Endometrial microvascular endothelial cells (primary cell): Measurements from ENCODE around the gene ADAMTSL2. TPM values are rescaled to one million over a fixed set of nuclear protein-coding genes. Genes with fewer than 3 reads are reported as not detected.

Source experiments
- in situ Hi-C: cut with HindIII; loops from 2 replicates; pipeline ENCODE4 v1.10.0; 2017; ENCODE audit warnings: low sequenced_read_pairs, low pct_unique_long_range_greater_than_20kb; ENCODE audit errors: inconsistent ontology term
- total RNA-seq: library from RNA; depleted of rRNA; stranded (reverse); fragments of >200 nt; gene quantifications from one replicate; pipeline ENCODE4 v1.2.3, GENCODE V29; 2015; ENCODE audit errors: inconsistent ontology term

ADAMTSL2 gene
- total RNA-seq, 1 donor from 2014 or later = not detected

DNA sequence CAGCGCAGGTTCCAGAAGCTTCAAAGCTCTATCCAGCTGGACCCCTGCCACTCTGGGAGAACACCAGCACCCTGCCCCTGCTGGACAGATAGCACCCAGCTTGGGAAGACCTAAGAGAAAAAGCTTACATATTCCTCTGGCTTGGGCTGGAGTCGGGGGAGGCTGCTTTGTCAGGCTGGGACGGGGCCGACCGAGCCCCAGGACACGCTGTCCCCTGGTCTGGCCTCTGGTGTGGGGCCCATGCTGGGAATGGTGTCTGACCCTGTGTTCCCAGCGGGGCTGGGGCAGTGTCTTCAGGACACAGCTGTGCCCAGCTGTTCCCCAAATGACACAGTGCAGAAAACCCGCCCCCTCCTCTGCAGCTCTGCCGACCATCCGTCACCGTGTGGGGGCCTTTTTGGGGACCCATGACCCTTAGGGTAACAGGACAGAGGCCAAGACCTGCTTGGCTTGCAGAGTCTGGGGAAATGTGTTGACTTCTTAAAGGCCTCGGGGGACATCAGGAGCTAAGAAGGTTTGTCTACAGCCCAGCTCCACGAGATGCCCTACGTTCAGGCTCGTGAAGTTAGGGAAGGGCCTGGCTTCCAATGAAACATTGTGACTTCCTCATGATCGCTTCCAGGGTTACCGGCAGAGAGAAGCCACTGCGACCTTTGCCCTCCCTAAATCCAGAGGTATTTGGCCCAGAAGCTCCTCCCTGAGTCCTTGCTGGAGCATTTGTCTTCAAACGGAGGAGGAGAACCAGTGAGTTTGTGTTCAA is 35.2 kb upstream of the ADAMTSL2 start:
- in situ Hi-C loops = no loop called here

DNA sequence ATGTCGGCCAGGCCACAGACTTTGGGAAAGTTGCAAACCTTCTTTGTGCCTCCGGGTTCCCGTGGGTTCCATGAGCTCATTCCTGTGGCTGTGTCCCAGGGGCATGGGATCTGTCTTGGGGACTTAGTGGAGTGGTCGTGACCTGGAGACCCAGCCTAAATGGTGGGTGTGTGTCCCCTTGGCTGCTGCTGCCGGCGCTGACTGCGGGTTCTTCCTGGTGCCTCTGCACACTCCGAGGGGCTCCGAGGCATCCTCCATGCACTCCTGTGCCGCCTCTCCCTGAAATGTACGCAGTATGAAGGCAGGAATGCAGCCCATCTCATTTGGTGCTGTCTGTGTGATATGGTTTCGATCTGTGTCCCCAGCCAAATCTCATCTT is 34.6 kb upstream of the ADAMTSL2 start:
- in situ Hi-C loops = no loop called here

GRCh38 chr9:133502112-133502511 is 32.4 kb upstream of the ADAMTSL2 start:
- in situ Hi-C loops = no loop called here

GRCh38 chr9:133505186-133505830 is 29.2 kb upstream of the ADAMTSL2 start:
- in situ Hi-C loops = no loop called here

- in situ Hi-C loops = no loop called here
Measured at GRCh38 chr9:133505901-133506652, 28.4 kb upstream of the ADAMTSL2 start.

GRCh38 chr9:133506653-133507038 is 27.9 kb upstream of the ADAMTSL2 start:
- in situ Hi-C loops = no loop called here

- in situ Hi-C loops = no loop called here
Measured at GRCh38 chr9:133507246-133507965, 27.1 kb upstream of the ADAMTSL2 start.

DNA sequence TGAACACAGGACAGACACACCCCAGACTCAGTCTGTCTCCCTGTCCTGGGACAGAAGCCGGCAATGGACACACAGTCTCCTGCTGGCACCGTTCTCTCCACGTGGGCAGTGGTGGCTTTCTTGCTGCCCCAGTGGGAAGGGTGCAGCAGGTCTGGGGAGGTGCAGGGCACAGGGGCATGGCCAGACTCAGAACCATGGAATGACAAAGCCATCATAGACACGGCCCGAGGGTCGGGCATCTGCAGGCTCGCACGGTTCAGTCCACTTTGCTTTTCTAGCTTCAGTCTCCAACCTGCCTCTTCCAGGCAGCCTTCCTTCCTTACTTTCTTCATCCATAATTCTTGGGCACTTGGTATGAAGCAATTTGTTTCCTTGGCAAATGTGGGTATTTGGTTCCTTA is 26.5 kb upstream of the ADAMTSL2 start:
- in situ Hi-C loops = no loop called here

DNA sequence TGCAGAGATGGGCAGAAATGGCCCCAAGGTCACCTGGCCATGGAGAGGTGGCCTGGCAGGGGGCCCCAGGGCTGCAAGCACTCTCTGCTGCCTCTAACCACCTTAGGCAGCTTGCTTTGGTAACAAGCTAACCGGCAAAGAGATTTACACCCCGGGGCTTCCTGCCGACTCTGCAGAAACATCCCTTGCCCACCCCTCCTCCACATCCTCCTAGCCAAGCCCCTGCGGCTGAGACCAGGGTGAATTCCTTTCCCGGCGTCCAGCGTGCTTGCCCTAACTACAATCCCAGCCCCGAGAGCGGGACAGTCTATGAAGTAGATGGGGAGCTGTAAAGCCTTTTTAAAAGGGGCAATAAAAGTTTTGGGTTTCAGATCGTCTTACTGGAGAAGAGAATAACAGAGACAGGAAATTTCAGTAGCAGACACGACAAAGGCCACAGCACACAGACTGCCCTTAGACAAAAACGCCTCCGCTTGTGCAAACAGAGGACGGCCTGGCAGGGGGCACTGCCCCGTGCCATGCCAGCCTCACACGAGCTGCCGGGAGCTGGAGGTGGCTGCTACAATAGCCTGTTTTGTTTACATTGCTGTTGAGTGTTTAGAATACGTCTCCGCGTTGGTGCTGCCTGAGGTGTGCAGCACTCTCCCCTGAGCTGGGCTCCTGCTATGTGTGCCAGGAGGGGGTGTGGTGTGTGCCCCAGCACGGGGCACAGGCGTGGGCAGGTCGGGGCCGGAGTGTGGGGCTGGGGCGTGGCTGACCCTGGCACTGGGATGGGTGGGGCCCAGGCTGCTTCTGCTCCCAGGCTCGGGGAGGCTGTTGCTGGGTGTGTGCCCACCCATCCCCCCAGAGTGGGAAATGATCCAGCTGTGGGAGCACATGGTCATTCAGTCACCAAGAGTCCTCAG is 25.1 kb upstream of the ADAMTSL2 start:
- in situ Hi-C loops = no loop called here

DNA sequence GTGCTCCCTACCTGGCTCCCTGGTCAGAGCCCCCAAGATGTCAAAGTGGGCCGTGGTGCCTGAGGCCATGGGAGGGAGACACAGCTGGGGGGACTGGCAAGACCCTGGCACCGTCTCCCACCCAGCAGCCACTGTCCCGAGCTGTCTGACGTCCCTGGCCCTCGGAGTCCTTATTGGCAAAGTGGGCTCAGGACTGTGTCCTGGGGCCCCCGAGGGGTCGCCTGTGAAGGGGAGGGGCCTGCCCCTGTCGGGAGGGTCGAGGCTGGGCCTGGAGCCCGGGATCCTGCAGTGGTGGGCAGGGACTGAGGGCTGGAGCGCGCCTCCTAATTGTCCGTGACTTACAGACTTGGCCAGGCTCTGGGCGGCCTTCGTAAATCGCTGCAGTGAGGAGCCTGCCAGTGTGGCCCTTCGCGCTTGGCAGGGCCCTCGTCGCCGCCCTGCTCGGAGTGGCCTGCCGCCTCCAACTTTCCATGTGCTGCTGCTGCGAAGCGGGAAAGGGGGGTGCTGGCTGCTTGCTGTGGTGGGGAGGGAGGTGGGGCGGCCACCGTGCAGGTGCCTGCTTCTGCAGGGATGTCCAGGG is 23.5 kb upstream of the ADAMTSL2 start:
- in situ Hi-C loops = no loop called here

GRCh38 chr9:133511607-133512006 is 22.9 kb upstream of the ADAMTSL2 start:
- in situ Hi-C loops = no loop called here

DNA sequence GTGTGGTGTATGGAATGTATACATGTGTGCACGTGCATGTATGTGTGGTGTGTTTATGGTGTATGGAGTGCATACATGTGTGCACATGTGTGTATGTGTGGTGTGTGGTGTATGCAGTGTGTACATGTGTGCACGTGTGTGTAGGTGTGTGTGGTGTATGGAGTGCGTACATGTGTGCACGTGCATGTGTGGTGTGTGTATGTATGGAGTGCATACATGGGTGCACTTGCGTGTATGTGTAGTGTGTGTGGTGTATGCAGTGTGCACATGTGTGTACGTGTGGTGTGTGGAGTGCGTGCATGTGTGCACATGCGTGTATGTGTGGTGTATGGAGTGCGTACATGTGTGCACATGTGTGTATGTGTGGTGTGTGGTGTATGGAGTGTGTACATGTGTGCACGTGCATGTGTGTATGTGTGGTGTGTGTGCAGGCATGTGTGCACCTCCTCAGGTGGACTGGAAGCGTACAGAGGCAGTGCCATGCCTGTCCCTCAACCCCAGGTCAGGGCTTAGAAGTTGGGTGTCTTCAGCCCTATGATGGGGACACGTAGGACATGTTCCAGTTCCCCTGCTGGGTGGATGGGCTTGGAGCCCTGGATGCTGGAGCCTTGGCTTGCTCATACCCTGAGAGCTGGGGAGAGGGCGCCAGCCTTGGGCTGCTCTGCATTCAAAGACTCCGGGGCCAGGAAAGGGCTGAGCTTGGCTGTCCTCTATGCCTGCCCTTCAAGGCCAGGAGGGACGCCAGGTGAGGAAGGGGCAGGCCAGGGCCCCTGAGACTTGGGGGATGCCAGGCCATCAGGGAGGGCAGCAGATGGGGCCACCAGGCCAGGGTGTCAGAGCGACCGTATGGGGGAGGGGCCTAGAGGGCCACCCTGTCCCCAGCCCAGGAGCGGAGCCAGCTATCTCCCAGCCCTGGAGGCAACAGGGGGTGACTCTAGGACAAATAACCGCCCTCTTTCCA is 22.0 kb upstream of the ADAMTSL2 start:
- in situ Hi-C loops = no loop called here

DNA sequence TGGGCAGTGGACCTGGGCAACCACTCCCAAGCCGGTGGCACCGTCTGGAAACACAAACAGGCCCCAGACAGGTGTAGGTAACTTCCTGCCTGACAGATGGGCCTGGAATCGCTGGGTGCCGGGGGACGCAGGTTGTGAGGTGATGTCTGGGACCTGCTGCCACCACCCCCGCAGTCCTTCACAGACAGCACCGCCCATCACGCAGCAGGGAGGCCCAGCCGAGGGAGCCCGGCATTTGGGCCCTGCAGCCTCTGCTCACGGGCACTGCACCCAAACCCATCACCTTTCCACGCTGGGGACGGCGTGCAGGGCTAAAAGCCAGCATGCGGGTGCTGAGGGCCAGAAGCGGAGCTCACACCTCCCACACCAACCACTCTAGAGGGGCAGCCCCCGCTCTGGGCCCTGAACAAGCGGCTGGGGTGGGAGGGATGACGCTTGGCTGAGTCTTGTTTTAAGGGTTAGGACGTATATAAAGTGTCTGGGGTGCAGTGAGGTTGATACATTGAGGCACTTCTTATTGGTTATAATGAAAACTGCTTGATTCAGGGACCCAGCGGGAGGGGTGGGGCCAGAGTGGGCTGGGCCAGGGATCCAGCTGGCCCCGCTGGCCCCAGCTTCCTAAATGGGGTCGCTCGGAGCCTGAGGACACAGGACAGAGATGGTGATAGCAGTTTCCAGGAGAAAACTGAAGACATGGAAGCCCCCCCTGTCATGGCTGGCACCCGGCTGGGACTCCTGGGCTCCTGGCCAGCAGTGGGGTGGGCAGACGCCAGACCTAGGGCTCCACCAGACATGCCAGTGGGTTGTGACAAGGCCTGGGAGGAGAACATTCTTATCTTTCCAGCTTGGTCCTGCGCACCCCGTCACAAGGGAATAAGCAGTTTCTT is 21.0 kb upstream of the ADAMTSL2 start:
- in situ Hi-C loops = no loop called here

DNA sequence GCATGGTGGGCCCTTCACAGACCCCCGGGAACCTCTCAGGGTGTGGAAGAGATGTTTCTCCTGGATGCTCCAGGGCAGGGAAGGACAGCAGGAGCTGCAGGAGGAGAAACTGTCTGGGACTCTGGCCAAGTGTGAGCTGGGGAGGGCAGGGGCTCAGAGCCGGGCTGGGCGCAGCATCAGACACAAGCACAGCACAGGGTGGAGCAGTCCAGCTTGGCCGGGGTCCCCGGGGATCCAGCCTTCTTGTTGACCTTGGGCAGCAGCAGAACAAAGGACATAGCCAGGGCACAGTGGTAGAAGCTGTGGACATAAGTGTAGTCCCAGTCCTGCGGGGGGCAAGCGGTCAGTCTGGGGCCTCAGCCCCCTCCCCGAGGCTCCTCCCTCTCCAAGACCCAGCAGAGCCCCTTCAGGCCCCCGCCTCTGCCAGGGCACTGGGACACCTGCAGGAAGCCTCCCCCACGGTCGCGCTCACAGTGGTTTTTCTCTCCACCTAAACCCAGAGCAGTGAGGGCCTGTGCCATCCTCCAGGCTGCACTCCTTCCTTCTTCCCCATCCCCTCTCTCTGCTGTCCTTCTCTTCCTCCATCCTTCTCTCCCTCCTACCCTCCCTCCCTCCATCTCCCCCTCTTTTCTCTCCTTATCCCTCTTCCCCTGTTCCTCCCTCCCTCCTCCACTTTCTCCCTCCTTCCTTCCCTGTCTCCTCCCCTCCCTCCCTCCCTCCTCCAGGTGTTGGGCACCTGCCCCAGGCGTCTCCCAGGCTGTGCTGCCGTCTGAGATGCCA is 19.9 kb upstream of the ADAMTSL2 start:
- in situ Hi-C loops = no loop called here

- in situ Hi-C loops = no loop called here
Measured at GRCh38 chr9:133515240-133515610, 19.3 kb upstream of the ADAMTSL2 start.
